Fibroblast of lung (primary cell): Measurements from ENCODE around the gene C1R.

Experiments used
- EZH2 ChIP-seq: IDR thresholded peaks from 2 replicates; pipeline ENCODE4 v1.5.1; 2012; ENCODE audit warnings: low read length, control low read depth, mild to moderate bottlenecking; ENCODE audit errors: missing control alignments
- TF ChIP-seq, protein P1 (sequence below), 2 donors: IDR thresholded peaks in 1 of 2; conservative IDR thresholded peaks in 1 of 2; 1 replicate in 1 of 2; 2 replicates in 1 of 2; pipeline ENCODE4 v1.5.1; 2011 to 2012; ENCODE audit warnings: low read length in 2 of 2, control low read depth in 1 of 2, inconsistent platforms in 1 of 2, low read depth in 1 of 2, mild to moderate bottlenecking in 1 of 2

DNA sequence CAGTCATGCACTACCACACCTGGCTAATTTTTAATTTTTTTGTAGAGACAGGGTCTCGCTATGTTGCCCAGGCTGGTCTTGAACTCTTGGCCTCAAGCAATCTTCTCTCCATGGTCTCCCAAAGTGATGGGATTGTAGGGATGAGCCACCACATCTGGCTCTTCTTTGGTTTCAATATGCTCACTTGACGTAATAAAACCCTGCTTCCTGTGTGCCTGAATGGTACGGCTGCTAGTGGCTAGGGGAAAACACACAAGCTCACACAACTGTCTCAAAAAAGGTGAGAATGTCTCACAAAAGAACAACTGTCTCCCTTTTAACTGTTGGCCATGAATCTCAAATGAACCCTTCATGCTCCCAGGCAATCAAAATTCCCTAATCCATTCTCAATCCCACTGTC lies 16.7 kb downstream of the C1R start:
- TF ChIP-seq, protein P1, sequence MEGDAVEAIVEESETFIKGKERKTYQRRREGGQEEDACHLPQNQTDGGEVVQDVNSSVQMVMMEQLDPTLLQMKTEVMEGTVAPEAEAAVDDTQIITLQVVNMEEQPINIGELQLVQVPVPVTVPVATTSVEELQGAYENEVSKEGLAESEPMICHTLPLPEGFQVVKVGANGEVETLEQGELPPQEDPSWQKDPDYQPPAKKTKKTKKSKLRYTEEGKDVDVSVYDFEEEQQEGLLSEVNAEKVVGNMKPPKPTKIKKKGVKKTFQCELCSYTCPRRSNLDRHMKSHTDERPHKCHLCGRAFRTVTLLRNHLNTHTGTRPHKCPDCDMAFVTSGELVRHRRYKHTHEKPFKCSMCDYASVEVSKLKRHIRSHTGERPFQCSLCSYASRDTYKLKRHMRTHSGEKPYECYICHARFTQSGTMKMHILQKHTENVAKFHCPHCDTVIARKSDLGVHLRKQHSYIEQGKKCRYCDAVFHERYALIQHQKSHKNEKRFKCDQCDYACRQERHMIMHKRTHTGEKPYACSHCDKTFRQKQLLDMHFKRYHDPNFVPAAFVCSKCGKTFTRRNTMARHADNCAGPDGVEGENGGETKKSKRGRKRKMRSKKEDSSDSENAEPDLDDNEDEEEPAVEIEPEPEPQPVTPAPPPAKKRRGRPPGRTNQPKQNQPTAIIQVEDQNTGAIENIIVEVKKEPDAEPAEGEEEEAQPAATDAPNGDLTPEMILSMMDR (conservative IDR thresholded peaks at IDR 0.05 in 1 of 2, IDR thresholded peaks at IDR 0.05 in 1 of 2; ENCODE audit: low read depth in 1 of 2, low read length in 2 of 2) = no peak
- TF ChIP-seq EZH2 = no peak
